Measurements from ENCODE around the gene KMT5C.

The KMT5C gene

DNA sequence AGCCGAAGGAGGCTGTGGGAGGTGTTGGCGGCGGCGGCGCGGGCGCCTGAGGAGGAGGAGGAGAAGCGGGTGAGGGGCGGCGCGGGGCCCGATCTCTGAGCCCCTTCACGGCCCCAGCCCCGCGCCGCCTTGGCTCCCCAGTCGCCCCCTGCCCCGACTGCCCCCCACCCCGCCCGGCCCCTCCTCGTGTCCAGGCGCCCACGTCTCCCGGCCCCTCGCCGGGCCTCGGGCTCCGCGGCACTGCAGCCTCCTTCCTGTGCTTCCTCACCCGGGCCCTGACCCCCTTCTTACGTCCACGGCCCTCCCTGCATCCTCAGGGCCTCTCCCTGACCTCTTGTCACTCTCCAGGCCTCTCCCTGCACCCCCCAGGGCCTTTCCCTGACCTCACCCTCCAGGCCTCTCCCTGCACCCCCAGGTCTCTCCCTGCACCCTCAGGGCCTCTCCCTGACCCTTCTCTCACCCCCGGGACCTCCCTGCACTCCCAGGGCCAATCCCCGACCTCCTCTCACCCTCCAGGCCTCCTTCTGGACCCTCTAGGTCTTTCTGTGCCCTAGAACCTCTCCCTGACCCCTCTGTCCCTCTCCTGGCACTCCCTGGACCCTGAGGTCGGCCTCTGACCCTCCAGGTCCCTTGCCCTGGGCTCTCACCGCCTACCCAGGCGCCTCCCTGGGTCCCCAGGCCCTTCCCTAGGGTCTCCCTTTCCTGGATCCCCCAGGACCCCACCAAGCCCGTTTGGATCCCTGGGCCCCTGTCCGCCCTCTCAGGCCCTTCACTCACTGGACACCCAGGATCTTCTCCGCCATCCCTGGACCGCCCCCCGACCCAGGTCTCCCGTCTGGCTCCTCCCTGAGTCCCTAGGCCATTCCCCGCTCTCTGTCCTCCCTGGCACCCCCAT is 460 bp downstream of the KMT5C start:
- in situ Hi-C loops (cut with MboI; ENCODE audit: low pct_unique_long_range_greater_than_20kb, low sequenced_read_pairs, unreplicated experiment), result no loop called here
- TF ChIP-seq CTCF (IDR thresholded peaks at IDR 0.05; ENCODE audit: extremely low read depth, insufficient read depth, missing control alignments), result no peak
- no peak for DNase-seq (ENCODE audit: low spot score)

DNA sequence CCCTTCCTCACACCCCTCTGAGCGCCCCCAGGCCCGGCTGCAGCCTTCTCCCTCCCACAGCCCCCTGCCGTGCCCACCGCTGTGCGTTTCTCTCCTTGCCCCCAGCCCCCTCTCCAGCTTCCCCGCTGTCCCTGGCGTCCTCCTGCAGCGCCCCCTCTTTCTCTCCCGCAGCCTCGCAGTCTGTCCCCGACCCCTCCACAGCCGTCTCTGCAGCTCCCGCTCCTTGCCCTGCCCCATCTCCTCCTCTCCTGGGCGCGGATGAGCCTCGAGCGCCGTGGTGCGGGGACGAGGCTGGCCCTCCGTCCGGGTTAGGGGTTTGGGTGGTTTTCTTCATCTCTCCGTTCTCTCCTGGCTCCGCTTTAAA is 1.1 kb downstream of the KMT5C start:
- DNase-seq (ENCODE audit: low spot score), result no peak
- peak; percentile 38 for TF ChIP-seq CTCF (IDR thresholded peaks at IDR 0.05; ENCODE audit: extremely low read depth, insufficient read depth, missing control alignments)
- in situ Hi-C loops (cut with MboI; ENCODE audit: low pct_unique_long_range_greater_than_20kb, low sequenced_read_pairs, unreplicated experiment), result no loop called here

GRCh38 chr19:55341171-55341588 is 1.5 kb downstream of the KMT5C start:
- peak; percentile 95 for DNase-seq (ENCODE audit: low spot score)
- in situ Hi-C loops (cut with MboI; ENCODE audit: low pct_unique_long_range_greater_than_20kb, low sequenced_read_pairs, unreplicated experiment), result no loop called here
- no peak for TF ChIP-seq CTCF (IDR thresholded peaks at IDR 0.05; ENCODE audit: extremely low read depth, insufficient read depth, missing control alignments)

GRCh38 chr19:55341595-55342531 is 2.2 kb downstream of the KMT5C start:
- DNase-seq (ENCODE audit: low spot score), result no peak
- in situ Hi-C loops (cut with MboI; ENCODE audit: low pct_unique_long_range_greater_than_20kb, low sequenced_read_pairs, unreplicated experiment), result no loop called here
- TF ChIP-seq CTCF (IDR thresholded peaks at IDR 0.05; ENCODE audit: extremely low read depth, insufficient read depth, missing control alignments), result no peak

GRCh38 chr19:55344444-55344843 is 4.8 kb downstream of the KMT5C start:
- in situ Hi-C loops (cut with MboI; ENCODE audit: low pct_unique_long_range_greater_than_20kb, low sequenced_read_pairs, unreplicated experiment), result no loop called here
- no peak for DNase-seq (ENCODE audit: low spot score)
- no peak for TF ChIP-seq CTCF (IDR thresholded peaks at IDR 0.05; ENCODE audit: extremely low read depth, insufficient read depth, missing control alignments)

- TF ChIP-seq CTCF (IDR thresholded peaks at IDR 0.05; ENCODE audit: extremely low read depth, insufficient read depth, missing control alignments), result no peak
- DNase-seq (ENCODE audit: low spot score), result no peak
- in situ Hi-C loops (cut with MboI; ENCODE audit: low pct_unique_long_range_greater_than_20kb, low sequenced_read_pairs, unreplicated experiment), result no loop called here
Measured at GRCh38 chr19:55345101-55345817, 5.6 kb downstream of the KMT5C start.

Measured in GM13977 (cell line).